HG02678 (cell line): Measurements from ENCODE around the gene TTLL10.
A peak's percentile ranks its signal among the peaks of the same experiment; 100 is the strongest.
"Not testable (repeated sequence)": the region's sequence is repeated elsewhere in the genome, so short reads cannot be mapped to it uniquely, and the experiment has no call there.

Experiments
- ATAC-seq: cut with Tn5 transposase; IDR thresholded peaks from one replicate; pipeline ENCODE4 v1.9.1; 2021; ENCODE audit warnings: mild to moderate bottlenecking, moderate library complexity; ENCODE audit not compliant: unreplicated experiment

Gene TTLL10

GRCh38 chr1:1140673-1141072 lies 33.0 kb upstream of the TTLL10 start:
- no peak for ATAC-seq

- no peak for ATAC-seq
Measured at GRCh38 chr1:1141244-1141910, 32.3 kb upstream of the TTLL10 start.

DNA sequence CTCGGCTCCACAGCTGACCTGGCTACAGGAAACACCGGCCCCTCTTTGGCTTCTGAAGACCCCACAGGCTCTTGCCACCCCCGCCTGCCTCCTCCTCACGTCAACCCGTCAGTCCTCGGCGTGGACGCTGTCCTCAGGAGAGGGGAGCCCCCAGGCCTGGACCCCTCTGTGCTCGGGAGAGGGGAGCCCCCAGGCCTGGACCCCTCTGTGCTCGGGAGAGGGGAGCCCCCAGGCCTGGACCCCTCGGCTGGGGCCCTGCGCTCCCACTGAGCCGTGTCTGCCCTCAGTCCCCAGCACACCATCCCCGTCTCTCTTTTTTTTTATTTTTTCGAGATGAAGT lies 31.8 kb upstream of the TTLL10 start:
- ATAC-seq: no peak

- not testable (repeated sequence) for ATAC-seq
Measured at GRCh38 chr1:1142352-1142751, 31.3 kb upstream of the TTLL10 start.

DNA sequence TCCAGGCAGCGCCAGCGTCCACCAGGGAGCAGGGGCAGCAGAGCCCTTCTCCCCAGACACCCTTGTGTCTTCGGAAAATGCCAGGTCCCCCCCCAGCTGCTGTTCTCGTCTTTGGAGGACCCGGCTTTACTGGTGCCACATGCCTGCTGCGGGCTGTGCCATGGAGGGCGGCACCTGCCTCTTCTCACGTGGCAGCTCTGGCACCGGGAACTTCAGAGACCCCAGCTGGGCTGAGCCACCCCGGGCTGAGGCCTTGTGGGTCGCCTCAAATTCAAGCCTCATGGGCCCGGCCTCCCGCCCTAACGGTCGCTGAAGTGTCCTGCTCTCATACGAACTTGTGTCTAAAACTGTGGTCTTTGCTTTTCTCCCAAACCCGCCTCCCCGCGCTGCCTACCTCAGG lies 30.8 kb upstream of the TTLL10 start:
- ATAC-seq: no peak

DNA sequence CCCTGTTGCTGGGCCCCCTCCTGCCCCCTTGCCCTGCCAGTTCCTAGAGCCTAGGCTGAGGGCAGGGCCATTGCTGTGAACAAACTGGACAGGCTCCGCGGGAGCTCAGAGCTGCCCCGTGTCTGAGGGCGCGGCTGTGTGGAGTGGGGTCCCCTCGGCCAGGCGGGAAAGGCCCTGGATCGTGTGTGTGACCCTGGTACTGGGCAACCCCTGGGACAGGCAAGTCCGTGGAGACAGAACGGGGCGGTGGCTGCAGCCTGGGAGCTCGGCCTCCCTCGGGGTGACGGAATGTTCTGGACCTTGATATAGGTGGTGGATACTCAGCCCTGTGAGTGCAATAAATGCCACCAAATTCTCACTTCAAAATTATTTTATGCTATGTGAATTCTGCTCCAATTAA lies 30.0 kb upstream of the TTLL10 start:
- ATAC-seq: no peak

GRCh38 chr1:1144122-1144842 lies 29.4 kb upstream of the TTLL10 start:
- ATAC-seq: peak; percentile 49

GRCh38 chr1:1144843-1145546 lies 28.7 kb upstream of the TTLL10 start:
- no peak for ATAC-seq

- no peak for ATAC-seq
Measured at GRCh38 chr1:1145547-1145914, 28.1 kb upstream of the TTLL10 start.

DNA sequence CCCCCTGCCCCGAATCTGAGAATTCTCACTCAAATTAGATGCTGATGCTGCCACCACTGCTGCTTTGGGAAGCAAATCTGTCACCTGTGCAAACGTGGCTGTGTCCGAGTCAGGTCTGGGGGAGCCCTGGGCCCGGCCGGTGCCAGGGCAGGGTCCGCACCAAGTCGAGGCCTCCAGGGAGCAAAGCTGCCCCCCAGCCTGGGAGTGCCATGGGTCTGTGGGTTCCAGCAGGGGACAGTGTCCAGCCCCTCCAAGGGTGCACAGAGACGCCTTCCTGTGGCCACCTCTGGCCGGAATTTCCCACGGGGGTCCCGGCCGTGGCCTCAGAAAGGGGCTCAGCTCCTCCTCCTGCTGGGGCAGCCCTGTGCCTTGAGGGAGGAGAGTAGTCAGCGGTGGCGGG lies 27.7 kb upstream of the TTLL10 start:
- no peak for ATAC-seq

DNA sequence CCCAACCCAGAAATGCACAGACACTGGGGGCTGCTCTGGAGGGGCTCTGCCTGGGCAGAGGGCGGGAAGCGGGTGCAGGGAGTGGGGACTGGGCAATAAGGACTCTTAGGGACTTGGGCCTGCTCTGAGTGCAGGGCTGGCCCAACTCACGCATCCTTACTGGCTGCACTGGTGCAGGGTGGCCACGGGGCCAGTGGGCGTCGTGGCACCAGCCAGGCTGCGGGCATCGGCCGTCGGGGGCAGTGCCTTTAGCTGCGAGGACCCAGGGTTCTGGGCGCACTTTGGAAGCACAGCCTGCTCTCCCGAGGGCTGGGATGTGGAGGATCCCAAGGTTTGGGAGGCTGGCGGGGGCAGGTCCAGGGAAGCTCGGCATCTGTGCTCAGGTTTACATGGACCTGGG lies 27.1 kb upstream of the TTLL10 start:
- no peak for ATAC-seq

DNA sequence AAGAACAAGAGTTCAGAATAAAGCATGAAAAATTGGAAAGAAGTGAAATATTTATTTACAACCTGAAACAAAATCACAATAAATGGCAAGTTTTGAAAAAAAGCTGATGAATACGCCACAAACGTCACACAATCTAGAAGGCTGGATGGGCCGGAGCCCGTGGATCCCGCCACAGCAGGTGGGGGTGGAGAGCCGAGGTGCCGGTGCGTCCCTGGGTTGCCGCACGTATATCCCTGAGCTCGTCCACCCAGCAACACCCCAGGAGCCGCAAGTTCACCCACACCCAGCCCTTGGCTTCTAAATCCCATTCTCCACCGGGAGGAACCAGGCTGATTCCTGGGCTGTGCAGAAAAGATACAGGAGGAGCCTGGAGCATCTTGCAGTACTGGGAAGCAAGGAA lies 25.6 kb upstream of the TTLL10 start:
- no peak for ATAC-seq

GRCh38 chr1:1148569-1148968 lies 25.1 kb upstream of the TTLL10 start:
- ATAC-seq: no peak

- no peak for ATAC-seq
Measured at GRCh38 chr1:1149416-1149815, 24.3 kb upstream of the TTLL10 start.

DNA sequence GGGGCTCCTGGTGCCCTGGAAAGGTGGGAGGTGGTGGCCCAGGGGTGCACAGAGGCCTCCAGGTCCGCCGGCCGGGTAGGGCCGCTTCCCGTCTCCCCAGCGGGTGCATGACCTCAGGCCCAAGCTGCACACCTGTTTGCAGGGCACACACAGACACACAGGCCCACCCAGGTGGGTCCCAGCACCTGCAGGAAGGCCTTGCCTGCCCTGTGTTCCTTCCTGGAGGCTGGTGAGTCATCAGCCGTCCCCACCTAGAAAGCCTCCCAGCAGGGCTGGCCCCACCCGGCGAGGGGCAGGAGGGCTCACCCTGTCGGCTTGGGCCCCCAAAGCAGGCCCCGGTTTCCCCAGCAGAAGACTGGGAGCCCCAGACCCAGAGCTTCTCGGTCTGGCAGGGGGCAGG lies 23.6 kb upstream of the TTLL10 start:
- ATAC-seq: no peak

DNA sequence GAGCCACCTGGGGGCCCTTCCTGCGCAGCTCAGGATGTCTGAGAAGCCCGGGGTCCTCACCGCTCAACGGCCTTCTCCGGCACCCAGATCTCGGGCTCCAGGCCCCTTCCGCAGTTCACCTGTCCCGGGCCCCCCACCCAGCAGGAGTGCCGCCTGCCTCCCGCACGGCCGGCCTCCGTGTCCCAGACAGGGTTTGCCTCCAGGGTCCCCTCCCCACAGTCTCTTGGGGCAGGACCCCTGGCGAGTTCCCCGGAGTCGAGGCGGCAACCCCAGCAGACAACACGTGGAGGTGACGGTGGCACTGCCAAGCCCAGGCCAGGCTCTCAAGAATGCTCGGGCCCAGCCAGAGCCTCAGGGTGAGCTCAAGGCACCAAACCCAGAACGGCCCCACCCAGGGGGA lies 22.4 kb upstream of the TTLL10 start:
- ATAC-seq: no peak

- not testable (repeated sequence) for ATAC-seq
Measured at GRCh38 chr1:1152431-1152830, 21.2 kb upstream of the TTLL10 start.

GRCh38 chr1:1153215-1153614 lies 20.5 kb upstream of the TTLL10 start:
- ATAC-seq: not testable (repeated sequence)

DNA sequence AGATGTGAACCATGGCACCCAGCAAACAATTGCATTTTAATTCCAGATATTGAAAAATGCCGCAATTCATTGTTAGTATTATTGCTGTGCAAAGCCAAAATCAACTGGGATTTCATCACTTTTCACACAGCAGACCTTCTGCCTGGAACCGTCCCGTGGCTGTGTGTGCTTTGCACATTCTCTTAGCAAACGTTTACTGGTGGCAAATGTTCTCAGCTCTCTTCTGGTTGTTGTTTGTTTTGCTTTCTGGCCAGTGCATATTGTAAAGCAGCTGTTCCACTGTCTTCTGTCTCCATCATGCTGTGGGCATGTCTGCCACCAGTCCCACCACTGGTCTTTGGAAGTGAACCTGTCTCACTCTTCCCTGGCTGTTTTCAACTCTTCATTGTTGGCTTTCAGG lies 19.8 kb upstream of the TTLL10 start:
- ATAC-seq: no peak

DNA sequence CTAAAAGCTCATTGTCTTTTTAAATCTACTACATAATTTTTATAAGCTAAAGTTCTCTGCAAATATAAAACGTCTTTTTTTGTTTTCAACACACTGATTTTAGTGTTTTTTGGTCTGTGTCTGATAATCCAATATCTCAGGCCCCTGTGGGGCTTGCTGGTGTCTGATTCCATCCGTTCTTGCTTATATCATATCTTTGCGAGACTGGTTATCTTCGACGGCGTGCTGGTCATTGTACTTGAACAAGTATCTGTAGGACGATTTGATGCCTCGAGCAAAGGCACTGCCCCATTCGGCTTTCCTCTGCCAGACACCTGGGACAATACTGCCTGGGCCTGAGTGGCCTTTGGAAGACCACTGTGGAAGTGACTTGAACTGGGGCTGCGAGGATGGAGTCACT lies 18.4 kb upstream of the TTLL10 start:
- ATAC-seq: no peak

GRCh38 chr1:1156140-1157032 lies 17.3 kb upstream of the TTLL10 start:
- no peak for ATAC-seq
